PC-3 (cell line): ENCODE results near the gene SLC5A6. TPM values are rescaled to one million over a fixed set of nuclear protein-coding genes. Genes with fewer than 3 reads are reported as not detected.

ENCODE experiments used
- ATAC-seq: fragments of 200-7000 bp; cut with Tn5 transposase; 2 replicates; pipeline ENCODE4 v1.9.1; 2020; ENCODE audit warnings: mild to moderate bottlenecking, moderate library complexity
- BruUV-seq: library from RNA; stranded (reverse); fragments of 400-500 nt; replicated peaks from 2 replicates; lab custom pipeline; 2021; lab: Mats Ljungman, UMichigan
- CTCF ChIA-PET: fragments of 300-600 bp; sonication (Branson Sonifier 250); formaldehyde crosslinking; loops from one replicate; lab custom pipeline; 2022; ENCODE audit warnings: antibody characterized with exemption; lab: Charles Lee
- POLR2A ChIA-PET: fragments of 300-600 bp; sonication (Branson Sonifier 250); formaldehyde crosslinking; loops from one replicate; lab custom pipeline; 2022; ENCODE audit warnings: antibody characterized with exemption; ENCODE audit not compliant: unreplicated experiment; lab: Charles Lee
- DNase-seq: peaks from one replicate; pipeline ENCODE4 v3.0.0-alpha.2; 2015
- H2AFZ ChIP-seq: fragments of 300-600 bp; sonication (generic); 2 replicates; pipeline ENCODE4 v1.6.0; 2016; ENCODE audit warnings: antibody characterized with exemption, low read length
- H3F3A ChIP-seq: fragments of 300-600 bp; sonication (generic); one replicate; pipeline ENCODE4 v1.6.0; 2017; ENCODE audit warnings: antibody characterized with exemption, low read length, control low read depth, mild to moderate bottlenecking; ENCODE audit not compliant: unreplicated experiment
- H3K27ac ChIP-seq: fragments of 300-600 bp; sonication (generic); 2 replicates; pipeline ENCODE4 v1.5.1; 2016; ENCODE audit warnings: mild to moderate bottlenecking, low read length
- H3K27me3 ChIP-seq: fragments of 300-600 bp; sonication (generic); 2 replicates; pipeline ENCODE4 v1.6.1; 2016; ENCODE audit warnings: low read length, mixed read lengths
- H3K36me3 ChIP-seq: fragments of 300-600 bp; sonication (generic); 2 replicates; pipeline ENCODE4 v1.6.1; 2016; ENCODE audit warnings: low read depth, mixed run types, low read length, mixed read lengths
- H3K4me1 ChIP-seq: fragments of 300-600 bp; sonication (generic); 2 replicates; pipeline ENCODE4 v1.5.1; 2016; ENCODE audit warnings: low read length; ENCODE audit not compliant: insufficient read depth
- H3K4me2 ChIP-seq: fragments of 300-600 bp; sonication (generic); 2 replicates; pipeline ENCODE4 v1.6.0; 2016; ENCODE audit warnings: low read length
- H3K4me3 ChIP-seq: fragments of 300-600 bp; sonication (generic); 2 replicates; pipeline ENCODE4 v1.5.1; 2016; ENCODE audit warnings: mild to moderate bottlenecking, low read length, mixed read lengths
- H3K79me2 ChIP-seq: fragments of 300-600 bp; sonication (generic); 2 replicates; pipeline ENCODE4 v1.6.1; 2017; ENCODE audit warnings: low read length, mixed read lengths
- H3K9ac ChIP-seq: fragments of 300-600 bp; sonication (generic); 2 replicates; pipeline ENCODE4 v1.6.0; 2016; ENCODE audit warnings: mild to moderate bottlenecking, low read length
- H3K9me2 ChIP-seq: fragments of 300-600 bp; sonication (generic); replicated peaks from 2 replicates; pipeline ENCODE4 v1.6.1; 2016; ENCODE audit warnings: mixed run types, low read length, mixed read lengths
- H3K9me3 ChIP-seq: fragments of 300-600 bp; sonication (generic); 2 replicates; pipeline ENCODE4 v1.6.1; 2016; ENCODE audit warnings: low read length, mixed read lengths
- H4K20me1 ChIP-seq: fragments of 300-600 bp; sonication (generic); 2 replicates; pipeline ENCODE4 v1.6.1; 2016; ENCODE audit warnings: low read length, mixed read lengths
- EZH2 ChIP-seq: fragments of 300-600 bp; sonication (generic); IDR thresholded peaks from one replicate; pipeline ENCODE4 v1.6.1; 2017; ENCODE audit warnings: antibody characterized with exemption, mild to moderate bottlenecking, low read length; ENCODE audit not compliant: unreplicated experiment
- EZH2phosphoT487 ChIP-seq: fragments of 300-600 bp; sonication (generic); IDR thresholded peaks from 2 replicates; pipeline ENCODE4 v1.6.1; 2018; ENCODE audit warnings: mild to moderate bottlenecking, antibody characterized with exemption, low read length, borderline replicate concordance
- intact Hi-C: fragments of 100-400 bp; cut with micrococcal nuclease; formaldehyde crosslinking; loops from 2 replicates; pipeline ENCODE4 v1.9.0; 2023
- total RNA-seq: library from RNA; depleted of rRNA; stranded (reverse); fragments of >200 nt; gene quantifications from 2 replicates; pipeline ENCODE4 v1.2.3, GENCODE V29; 2014
- TF ChIP-seq, protein P1 (sequence below): fragments of 300-600 bp; sonication (generic); conservative IDR thresholded peaks from 2 replicates; pipeline ENCODE4 v1.5.1; 2017; ENCODE audit warnings: antibody characterized with exemption, low read depth, mild to moderate bottlenecking, low read length

Gene SLC5A6
- total RNA-seq, 1 experiment from 2014 or later = 48.1 TPM

DNA sequence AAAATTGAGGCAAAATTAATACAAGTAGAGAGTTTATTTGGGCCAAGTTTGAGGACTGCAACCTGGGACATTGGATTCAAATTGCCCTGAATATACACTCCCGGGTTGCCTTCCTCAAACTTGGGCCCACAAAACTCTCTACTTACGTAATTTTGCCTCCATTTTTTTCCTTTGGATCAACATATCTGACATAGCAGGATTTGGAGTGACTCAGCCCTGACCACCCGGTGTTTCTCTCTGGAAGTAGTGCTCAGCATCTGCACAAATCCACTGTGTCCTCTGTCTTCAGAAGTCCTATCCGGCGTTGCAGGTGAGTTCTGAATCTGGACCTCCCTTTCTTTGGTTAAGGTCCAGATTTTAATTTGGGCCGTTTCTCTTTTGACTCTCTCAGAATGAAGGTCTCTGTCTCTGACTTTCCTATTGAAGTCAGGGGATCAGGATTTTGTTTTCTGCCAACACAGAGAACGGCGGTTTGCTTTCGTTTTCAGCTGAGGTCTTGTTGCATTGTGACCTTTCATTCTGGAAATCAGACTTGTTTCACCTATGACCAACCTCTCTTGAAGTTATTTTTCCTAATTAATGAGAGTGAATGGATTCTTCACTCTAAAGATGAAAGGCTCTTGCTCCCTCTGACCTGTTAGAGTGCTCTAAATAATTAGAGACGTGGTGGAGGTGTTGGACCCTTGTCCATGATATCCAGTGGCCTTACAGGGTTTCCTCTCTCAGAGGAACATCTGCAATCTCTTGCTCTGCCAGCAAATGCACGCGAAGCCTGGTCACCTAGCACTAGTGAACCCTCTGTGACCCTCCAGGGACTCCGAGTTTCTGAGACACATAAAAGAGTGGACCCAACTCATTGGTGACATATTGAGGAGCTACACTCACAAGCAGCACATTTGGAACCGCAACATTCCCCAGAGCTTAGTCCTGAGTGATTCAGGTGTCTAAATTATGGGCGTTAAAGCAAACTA, 49.6 kb downstream of the SLC5A6 start:
- H3K4me1 ChIP-seq = no peaks in the 10 kb centered on the region
- H4K20me1 ChIP-seq = no peaks in the 10 kb centered on the region
- H3K27me3 ChIP-seq = no peaks in the 10 kb centered on the region
- CTCF ChIA-PET = no interaction called here
- ATAC-seq (no peak), DNase-seq (no peak)
- POLR2A ChIA-PET = no interaction called here
- H3F3A ChIP-seq = no peaks in the 10 kb centered on the region
- H3K79me2 ChIP-seq = no peaks in the 10 kb centered on the region
- no peaks in the 10 kb centered on the region for H3K36me3 ChIP-seq
- TF ChIP-seq EZH2phosphoT487 (no peak), EZH2 (no peak)
- TF ChIP-seq, protein P1, sequence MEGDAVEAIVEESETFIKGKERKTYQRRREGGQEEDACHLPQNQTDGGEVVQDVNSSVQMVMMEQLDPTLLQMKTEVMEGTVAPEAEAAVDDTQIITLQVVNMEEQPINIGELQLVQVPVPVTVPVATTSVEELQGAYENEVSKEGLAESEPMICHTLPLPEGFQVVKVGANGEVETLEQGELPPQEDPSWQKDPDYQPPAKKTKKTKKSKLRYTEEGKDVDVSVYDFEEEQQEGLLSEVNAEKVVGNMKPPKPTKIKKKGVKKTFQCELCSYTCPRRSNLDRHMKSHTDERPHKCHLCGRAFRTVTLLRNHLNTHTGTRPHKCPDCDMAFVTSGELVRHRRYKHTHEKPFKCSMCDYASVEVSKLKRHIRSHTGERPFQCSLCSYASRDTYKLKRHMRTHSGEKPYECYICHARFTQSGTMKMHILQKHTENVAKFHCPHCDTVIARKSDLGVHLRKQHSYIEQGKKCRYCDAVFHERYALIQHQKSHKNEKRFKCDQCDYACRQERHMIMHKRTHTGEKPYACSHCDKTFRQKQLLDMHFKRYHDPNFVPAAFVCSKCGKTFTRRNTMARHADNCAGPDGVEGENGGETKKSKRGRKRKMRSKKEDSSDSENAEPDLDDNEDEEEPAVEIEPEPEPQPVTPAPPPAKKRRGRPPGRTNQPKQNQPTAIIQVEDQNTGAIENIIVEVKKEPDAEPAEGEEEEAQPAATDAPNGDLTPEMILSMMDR = no peak
- peak overlapping the region; percentile 39; the same call in 1 of the 2 replicates for H2AFZ ChIP-seq
- H3K4me2 ChIP-seq = no peak overlapping the region
- no peak overlapping the region for H3K9ac ChIP-seq
- no TSS peak for BruUV-seq
- no peaks in the 10 kb centered on the region for H3K9me2 ChIP-seq
- H3K9me3 ChIP-seq = no peaks in the 10 kb centered on the region
- no peak overlapping the region for H3K27ac ChIP-seq
- no peak overlapping the region for H3K4me3 ChIP-seq
- intact Hi-C loops = no loop called here

DNA sequence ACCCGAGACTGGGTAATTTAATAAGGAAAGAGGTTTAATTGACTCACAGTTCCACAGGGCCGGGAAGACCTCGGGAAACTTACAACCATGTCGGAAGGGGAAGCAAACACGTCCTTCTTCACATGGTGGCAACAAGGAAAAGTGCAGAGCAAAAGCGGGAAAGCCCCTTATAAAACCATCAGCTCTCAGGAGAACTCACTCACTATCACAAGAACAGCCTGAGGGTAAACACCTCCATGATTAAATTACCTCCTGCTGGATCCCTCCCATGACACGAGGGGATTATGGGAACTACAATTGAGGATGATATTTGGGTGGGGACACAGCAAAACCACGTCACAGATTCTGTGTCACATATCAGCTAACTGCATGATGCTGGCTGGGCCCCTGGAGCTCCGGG, 51.9 kb downstream of the SLC5A6 start:
- intact Hi-C loops = no loop called here
- TF ChIP-seq, protein P1 = no peak
- TF ChIP-seq EZH2 (no peak), EZH2phosphoT487 (no peak)
- no peak for ATAC-seq
- POLR2A ChIA-PET = no interaction called here
- H3K27me3 ChIP-seq = no peaks in the 10 kb centered on the region
- H4K20me1 ChIP-seq = no peaks in the 10 kb centered on the region
- CTCF ChIA-PET = no interaction called here
- no peak overlapping the region for H3K27ac ChIP-seq
- no peaks in the 10 kb centered on the region for H3K79me2 ChIP-seq
- H3K9me2 ChIP-seq = no peaks in the 10 kb centered on the region
- no peak overlapping the region for H3K9ac ChIP-seq
- no TSS peak for BruUV-seq
- H3K4me3 ChIP-seq = no peak overlapping the region
- no peak for DNase-seq
- no peak overlapping the region for H3K4me2 ChIP-seq
- H3F3A ChIP-seq = no peaks in the 10 kb centered on the region
- no peaks in the 10 kb centered on the region for H3K36me3 ChIP-seq
- H3K4me1 ChIP-seq = no peaks in the 10 kb centered on the region
- H3K9me3 ChIP-seq = no peaks in the 10 kb centered on the region
- H2AFZ ChIP-seq = no peak overlapping the region

DNA sequence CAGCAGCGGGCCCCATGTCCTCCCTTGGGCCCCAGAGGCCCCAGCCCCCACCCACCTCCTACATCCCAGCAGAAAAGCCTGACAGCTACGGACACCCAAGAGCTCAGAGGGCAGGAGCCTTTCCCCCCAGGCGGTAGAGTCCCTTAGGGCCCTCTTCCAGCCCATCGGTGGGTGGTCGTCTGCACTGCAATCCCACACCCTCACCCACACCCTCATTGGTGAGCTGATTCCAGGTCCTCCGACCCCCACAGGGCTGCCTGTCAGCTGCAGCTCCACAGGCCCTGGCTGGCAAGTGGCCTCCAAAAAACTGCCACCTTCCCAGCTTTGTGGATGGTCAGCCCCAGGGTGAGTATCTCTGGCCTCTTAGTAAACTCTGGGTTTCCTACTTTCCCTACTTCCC, 52.8 kb downstream of the SLC5A6 start:
- Histone ChIP-seq H3K79me2 (no peaks in the 10 kb centered on the region), H3K27me3 (no peaks in the 10 kb centered on the region), H4K20me1 (no peaks in the 10 kb centered on the region), H3K9me2 (no peaks in the 10 kb centered on the region), H3K9ac (no peak overlapping the region), H3K4me2 (no peak overlapping the region), H3K9me3 (no peaks in the 10 kb centered on the region), H3K27ac (no peak overlapping the region), H3K4me3 (no peak overlapping the region), H2AFZ (no peak overlapping the region), H3F3A (no peaks in the 10 kb centered on the region), H3K36me3 (no peaks in the 10 kb centered on the region), H3K4me1 (no peaks in the 10 kb centered on the region)
- DNase-seq (no peak), ATAC-seq (no peak)
- intact Hi-C loops = no loop called here
- no TSS peak for BruUV-seq
- TF ChIP-seq, protein P1 = no peak
- ChIA-PET CTCF (no interaction called here), POLR2A (no interaction called here)
